Thyroid gland (tissue), 4 donors: ENCODE data around the gene ATG13. TPM values are rescaled to one million over a fixed set of nuclear protein-coding genes. Genes with fewer than 3 reads are reported as not detected.
A peak's percentile ranks its signal among the peaks of the same experiment; 100 is the strongest.

ENCODE experiments used
- DNase-seq, 2 donors: peaks; one replicate each; pipeline ENCODE4 v3.0.0-alpha.2; 2019
- H3K27ac ChIP-seq, 3 donors: fragments of 200-600 bp; sonication (generic); 1 replicate in 2 of 3; 2 replicates in 1 of 3; pipeline ENCODE4 v1.5.1; 2016 to 2019; ENCODE audit warnings: mild to moderate bottlenecking in 1 of 3, moderate library complexity in 1 of 3
- H3K27me3 ChIP-seq: fragments of 200-600 bp; sonication (generic); one replicate; pipeline ENCODE4 v1.5.1; 2019
- H3K36me3 ChIP-seq, 2 donors: fragments of 200-600 bp; sonication (generic); one replicate each; pipeline ENCODE4 v1.5.1; 2016 to 2019
- H3K4me1 ChIP-seq, 2 donors: fragments of 200-600 bp; sonication (generic); one replicate each; pipeline ENCODE4 v1.5.1; 2017 to 2019
- H3K4me3 ChIP-seq, 3 donors: fragments of 200-600 bp; sonication (generic); replicated peaks in 1 of 3; 1 replicate in 2 of 3; 2 replicates in 1 of 3; pipeline ENCODE4 v1.5.1; 2016; ENCODE audit warnings: mild to moderate bottlenecking in 1 of 3
- H3K9me3 ChIP-seq: fragments of 200-600 bp; sonication (generic); one replicate; pipeline ENCODE4 v1.5.1; 2017
- POLR2A ChIP-seq, 2 donors: fragments of 450-650 bp; IDR thresholded peaks; one replicate each; pipeline ENCODE4 v1.6.1; 2017; ENCODE audit warnings: antibody characterized with exemption in 2 of 2, mild to moderate bottlenecking in 2 of 2, moderate library complexity in 1 of 2
- WGBS, 2 donors: methylation state at CpG; one replicate each; pipeline ENCODE4 v1.1.5; 2017; 5-methylcytosine and 5-hydroxymethylcytosine counted together
- intact Hi-C: fragments of 100-400 bp; cut with DNase I; formaldehyde crosslinking; loops from one replicate; pipeline ENCODE4 v1.15.1; 2023
- total RNA-seq, 4 donors: library from RNA; depleted of rRNA; stranded (reverse); fragments of >200 nt; gene quantifications; one replicate each; pipeline ENCODE4 v1.2.3, GENCODE V29; 2016
- TF ChIP-seq, protein P1 (sequence below), 6 experiments: fragments of 200-600 bp in 3 of 6; fragments of 450-650 bp in 3 of 6; sonication (generic) in 3 of 6; IDR thresholded peaks; one replicate each; pipeline ENCODE4 v1.5.1; 2016 to 2019; ENCODE audit warnings: antibody characterized with exemption in 6 of 6, mild to moderate bottlenecking in 2 of 6, inconsistent platforms in 1 of 6, moderate library complexity in 1 of 6

ATG13 gene
- total RNA-seq, 4 donors from 2014 or later, result 85.7 to 148 (median 113) TPM

DNA sequence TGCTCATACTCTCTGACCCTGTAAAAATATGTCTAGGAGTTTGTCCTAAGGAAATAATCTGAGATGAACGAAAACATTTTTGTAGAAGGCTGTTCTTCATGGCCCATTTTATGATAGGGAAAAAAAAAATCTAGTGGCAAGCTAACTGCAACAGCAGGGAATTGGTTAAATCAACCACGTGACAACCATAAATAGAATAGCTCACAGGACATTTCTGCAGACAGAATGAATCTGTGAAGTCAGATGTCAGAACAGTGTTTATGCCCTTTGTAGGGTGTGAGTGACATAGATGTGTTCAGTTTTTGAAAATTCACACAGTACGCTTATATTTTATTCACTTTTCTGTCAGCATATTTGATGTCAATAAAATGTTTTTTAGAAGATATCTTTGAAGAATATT, 67.0 kb downstream of the ATG13 start:
- no peak overlapping the region for H3K4me3 ChIP-seq
- 83 to 85% methylated on average over 3 of the region's 3 CpGs for WGBS, 2 donors
- H3K27me3 ChIP-seq, result no peaks in the 10 kb centered on the region
- H3K36me3 ChIP-seq, result peaks cover 40% of the 10 kb centered on the region in 2 donors
- no peaks in the 10 kb centered on the region for H3K4me1 ChIP-seq
- no peak for DNase-seq
- no peaks in the 10 kb centered on the region for H3K9me3 ChIP-seq
- no peak overlapping the region for H3K27ac ChIP-seq
- intact Hi-C loops, result no loop called here
- TF ChIP-seq POLR2A (IDR thresholded peaks at IDR 0.05), result no peak
- TF ChIP-seq, protein P1, sequence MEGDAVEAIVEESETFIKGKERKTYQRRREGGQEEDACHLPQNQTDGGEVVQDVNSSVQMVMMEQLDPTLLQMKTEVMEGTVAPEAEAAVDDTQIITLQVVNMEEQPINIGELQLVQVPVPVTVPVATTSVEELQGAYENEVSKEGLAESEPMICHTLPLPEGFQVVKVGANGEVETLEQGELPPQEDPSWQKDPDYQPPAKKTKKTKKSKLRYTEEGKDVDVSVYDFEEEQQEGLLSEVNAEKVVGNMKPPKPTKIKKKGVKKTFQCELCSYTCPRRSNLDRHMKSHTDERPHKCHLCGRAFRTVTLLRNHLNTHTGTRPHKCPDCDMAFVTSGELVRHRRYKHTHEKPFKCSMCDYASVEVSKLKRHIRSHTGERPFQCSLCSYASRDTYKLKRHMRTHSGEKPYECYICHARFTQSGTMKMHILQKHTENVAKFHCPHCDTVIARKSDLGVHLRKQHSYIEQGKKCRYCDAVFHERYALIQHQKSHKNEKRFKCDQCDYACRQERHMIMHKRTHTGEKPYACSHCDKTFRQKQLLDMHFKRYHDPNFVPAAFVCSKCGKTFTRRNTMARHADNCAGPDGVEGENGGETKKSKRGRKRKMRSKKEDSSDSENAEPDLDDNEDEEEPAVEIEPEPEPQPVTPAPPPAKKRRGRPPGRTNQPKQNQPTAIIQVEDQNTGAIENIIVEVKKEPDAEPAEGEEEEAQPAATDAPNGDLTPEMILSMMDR (IDR thresholded peaks at IDR 0.05), result no peak

DNA sequence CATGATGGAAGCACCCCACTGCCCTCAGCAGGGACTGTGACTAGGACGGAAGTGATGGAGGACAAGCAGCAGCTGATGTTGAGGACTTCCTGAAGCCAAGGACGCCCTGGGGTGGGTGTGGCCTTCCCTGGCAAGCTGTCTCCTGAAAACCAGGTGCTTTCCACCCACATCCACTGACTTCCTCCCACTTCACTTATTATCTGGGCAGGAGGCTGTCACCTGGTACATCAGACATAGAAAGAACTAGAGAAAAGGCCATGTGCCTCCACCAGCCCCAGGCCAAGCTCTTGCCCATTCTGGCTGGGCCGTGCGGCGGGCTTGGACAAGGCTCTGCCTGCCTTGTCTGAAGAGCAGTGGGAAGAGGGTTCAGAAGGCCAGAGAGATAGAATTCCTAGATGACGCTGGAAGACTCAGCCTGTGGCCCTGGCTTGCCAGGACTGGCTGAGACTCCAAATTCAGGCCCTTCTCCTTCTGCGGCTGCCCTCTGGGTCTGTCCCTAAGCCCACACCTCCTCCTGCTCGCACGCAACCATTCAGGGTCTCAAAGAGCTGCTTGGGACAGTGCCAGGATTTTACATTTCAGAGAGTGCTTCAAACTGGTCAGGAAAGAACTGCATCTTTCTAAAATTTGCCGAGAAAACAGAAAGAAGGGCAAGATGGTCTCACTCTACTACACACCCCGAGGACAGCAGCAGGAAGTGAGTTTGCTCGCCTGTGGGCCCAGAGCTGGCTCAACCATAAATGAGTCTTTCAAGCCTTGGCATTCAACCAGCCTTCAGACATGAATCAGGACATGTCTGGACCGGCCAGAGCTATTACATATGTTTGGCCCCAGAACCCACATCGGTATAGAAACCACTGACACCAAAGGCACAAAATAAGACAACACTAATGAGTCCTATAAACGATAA, 69.8 kb downstream of the ATG13 start:
- no peak for DNase-seq
- H3K27ac ChIP-seq, result peak overlapping the region in 1 of 3 donors; percentile 34
- TF ChIP-seq POLR2A (IDR thresholded peaks at IDR 0.05), result no peak
- TF ChIP-seq, protein P1 (IDR thresholded peaks at IDR 0.05), result no peak
- WGBS, 2 donors, result 77 to 85% methylated on average over 14 to 15 of the region's 15 CpGs
- intact Hi-C loops, result no loop called here
- no peak overlapping the region for H3K4me3 ChIP-seq
- no peaks in the 10 kb centered on the region for H3K9me3 ChIP-seq
- H3K36me3 ChIP-seq, result peaks cover 14 to 27% of the 10 kb centered on the region in 2 donors
- H3K4me1 ChIP-seq, result no peaks in the 10 kb centered on the region
- no peaks in the 10 kb centered on the region for H3K27me3 ChIP-seq

DNA sequence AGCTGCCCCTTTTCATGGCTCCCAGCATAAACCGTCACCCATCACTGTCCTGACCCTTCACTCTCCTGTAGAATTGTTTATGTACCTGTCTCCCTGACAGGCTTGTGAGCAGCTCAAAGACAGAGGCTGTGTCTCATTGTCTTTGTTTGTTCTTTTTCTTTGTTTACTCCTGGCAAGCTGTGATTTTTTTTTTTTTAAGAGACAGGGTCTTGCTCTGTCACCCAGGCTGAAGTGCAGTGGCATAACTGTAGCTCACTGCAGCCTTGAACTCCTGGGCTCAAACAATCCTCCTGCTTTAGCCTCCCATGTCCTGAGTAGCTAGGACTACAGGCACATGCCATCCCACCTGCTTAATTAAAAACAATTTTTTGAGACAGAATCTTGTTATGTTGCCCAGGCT, 73.3 kb downstream of the ATG13 start:
- no peaks in the 10 kb centered on the region for H3K4me1 ChIP-seq
- intact Hi-C loops, result no loop called here
- WGBS, 2 donors, result 97% methylated on average over 1 of the region's 1 CpG
- no peaks in the 10 kb centered on the region for H3K27me3 ChIP-seq
- DNase-seq, result no peak
- H3K27ac ChIP-seq, result no peak overlapping the region
- H3K4me3 ChIP-seq, result no peak overlapping the region
- peaks cover 29 to 48% of the 10 kb centered on the region in 2 donors for H3K36me3 ChIP-seq
- TF ChIP-seq POLR2A (IDR thresholded peaks at IDR 0.05), result no peak
- TF ChIP-seq, protein P1 (IDR thresholded peaks at IDR 0.05), result no peak
- no peaks in the 10 kb centered on the region for H3K9me3 ChIP-seq

DNA sequence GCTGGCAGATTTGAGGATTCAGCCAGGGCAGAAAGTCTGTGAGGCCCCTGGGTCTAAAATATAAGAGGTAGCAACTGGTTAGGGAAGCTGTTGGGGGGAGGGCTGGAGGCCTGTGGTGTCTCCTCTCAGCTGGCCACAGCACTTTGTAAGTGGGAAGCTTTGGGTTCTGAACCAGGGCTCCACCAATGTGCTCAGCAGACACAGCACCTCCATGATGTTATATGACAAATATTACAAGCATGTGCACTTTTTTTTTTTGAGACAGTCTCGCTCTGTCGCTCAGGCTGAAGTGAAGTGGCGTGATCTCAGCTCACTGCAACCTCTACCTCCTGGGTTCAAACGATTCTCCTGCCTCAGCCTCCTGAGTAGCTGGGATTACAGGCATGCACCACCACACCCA, 75.1 kb downstream of the ATG13 start:
- H3K27ac ChIP-seq, result no peak overlapping the region

DNA sequence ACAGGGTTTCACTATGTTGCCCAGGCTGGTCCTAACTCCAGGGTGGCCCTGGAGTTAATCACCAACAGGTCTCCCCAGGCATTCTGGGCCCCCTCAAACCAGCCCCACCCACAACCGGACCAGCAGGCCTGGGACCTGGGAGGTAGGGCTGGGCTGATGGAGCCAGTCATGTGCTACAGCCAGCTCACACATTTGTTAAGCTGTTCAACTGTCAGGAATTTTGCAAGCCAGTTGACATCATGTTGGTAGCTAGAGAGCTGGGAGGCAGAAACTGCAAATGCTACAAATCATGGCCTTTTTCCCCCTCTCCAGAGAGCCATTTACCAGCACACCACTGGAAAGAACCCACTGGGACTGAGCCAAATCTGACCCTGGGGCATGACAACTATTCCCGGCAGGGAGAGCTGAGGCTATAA, 76.3 kb downstream of the ATG13 start:
- Histone ChIP-seq H3K9me3 (no peaks in the 10 kb centered on the region), H3K4me1 (peaks cover 0 to 16% of the 10 kb centered on the region in 2 donors), H3K27me3 (no peaks in the 10 kb centered on the region), H3K36me3 (peaks cover 18 to 30% of the 10 kb centered on the region in 2 donors), H3K27ac (no peak overlapping the region), H3K4me3 (no peak overlapping the region)
- TF ChIP-seq, protein P1 (IDR thresholded peaks at IDR 0.05), result no peak
- no peak for TF ChIP-seq POLR2A (IDR thresholded peaks at IDR 0.05)
- intact Hi-C loops, result no loop called here
- no peak for DNase-seq
- WGBS, 2 donors, result 81 to 100% methylated on average over 2 of the region's 2 CpGs

More for the DNA sequence above, 75.1 kb downstream of the ATG13 start:
- no peak for DNase-seq
- Histone ChIP-seq H3K4me3 (no peak overlapping the region), H3K36me3 (peaks cover 23 to 33% of the 10 kb centered on the region in 2 donors), H3K4me1 (peaks cover 0 to 7% of the 10 kb centered on the region in 2 donors), H3K27me3 (no peaks in the 10 kb centered on the region), H3K9me3 (no peaks in the 10 kb centered on the region)
- WGBS, 2 donors, result 88 to 89% methylated on average over 4 of the region's 4 CpGs
- intact Hi-C loops, result no loop called here
- no peak for TF ChIP-seq POLR2A (IDR thresholded peaks at IDR 0.05)
